OCI-LY1 (cell line): ENCODE results near the gene DDO.

ENCODE experiments used
- H2AFZ ChIP-seq: fragments of 200-600 bp; sonication (generic), shearing (Covaris generic); 2 replicates; pipeline ENCODE4 v1.6.0; 2014; ENCODE audit warnings: antibody characterized with exemption, mild to moderate bottlenecking, low read length
- H3F3A ChIP-seq: fragments of 200-600 bp; sonication (generic), shearing (Covaris generic); 2 replicates; pipeline ENCODE4 v1.6.0; 2014; ENCODE audit warnings: mild to moderate bottlenecking, antibody characterized with exemption, low read length, moderate library complexity; ENCODE audit not compliant: insufficient read depth
- H3K27ac ChIP-seq: fragments of 200-600 bp; sonication (generic); 2 replicates; pipeline ENCODE4 v1.5.1; 2014; ENCODE audit warnings: low read length, mixed run types, mild to moderate bottlenecking, low read depth; ENCODE audit not compliant: poor library complexity, severe bottlenecking
- H3K27me3 ChIP-seq: fragments of 200-600 bp; sonication (generic); 2 replicates; pipeline ENCODE4 v1.6.0; 2014; ENCODE audit warnings: antibody characterized with exemption, mild to moderate bottlenecking, low read length, moderate library complexity; ENCODE audit not compliant: insufficient read depth
- H3K36me3 ChIP-seq: fragments of 200-600 bp; sonication (generic); 2 replicates; pipeline ENCODE4 v1.6.1; 2014; ENCODE audit warnings: mild to moderate bottlenecking, antibody characterized with exemption, low read length, moderate library complexity, mixed read lengths; ENCODE audit not compliant: insufficient read depth
- H3K4me1 ChIP-seq: fragments of 200-600 bp; sonication (generic); 2 replicates; pipeline ENCODE4 v1.5.1; 2014; ENCODE audit warnings: mild to moderate bottlenecking, low read length, moderate library complexity; ENCODE audit not compliant: insufficient read depth, severe bottlenecking
- H3K4me2 ChIP-seq: fragments of 200-600 bp; sonication (generic), shearing (Covaris generic); 2 replicates; pipeline ENCODE4 v1.6.1; 2014; ENCODE audit warnings: low read length
- H3K4me3 ChIP-seq: fragments of 200-600 bp; sonication (generic); 2 replicates; pipeline ENCODE4 v1.5.1; 2014; ENCODE audit warnings: low read length, low read depth, mild to moderate bottlenecking, mixed read lengths; ENCODE audit not compliant: poor library complexity, severe bottlenecking
- H3K79me2 ChIP-seq: fragments of 200-600 bp; shearing (Covaris generic); 2 replicates; pipeline ENCODE4 v1.6.1; 2016; ENCODE audit warnings: mixed run types, low read length, mixed read lengths; ENCODE audit not compliant: insufficient read depth
- H3K9ac ChIP-seq: fragments of 200-600 bp; sonication (generic), shearing (Covaris generic); 2 replicates; pipeline ENCODE4 v1.6.1; 2014; ENCODE audit warnings: mild to moderate bottlenecking, low read length, mixed read lengths
- H3K9me2 ChIP-seq: fragments of 200-600 bp; sonication (generic), shearing (Covaris generic); 2 replicates; pipeline ENCODE4 v1.6.1; 2014; ENCODE audit warnings: low read depth, mild to moderate bottlenecking, low read length, mixed read lengths
- H3K9me3 ChIP-seq: fragments of 200-600 bp; shearing (Covaris generic); 2 replicates; pipeline ENCODE4 v1.6.1; 2014; ENCODE audit warnings: low read length, mixed read lengths
- H4K20me1 ChIP-seq: fragments of 200-600 bp; sonication (generic), shearing (Covaris generic); 2 replicates; pipeline ENCODE4 v1.6.0; 2016; ENCODE audit warnings: mild to moderate bottlenecking, low read length; ENCODE audit not compliant: insufficient read depth
- EZH2 ChIP-seq: fragments of 200-600 bp; sonication (generic), shearing (Covaris generic); IDR thresholded peaks from 2 replicates; pipeline ENCODE4 v1.8.0; 2017; ENCODE audit warnings: borderline replicate concordance, mixed run types, mild to moderate bottlenecking, antibody characterized with exemption, low read length, moderate library complexity, mixed read lengths
- TF ChIP-seq, protein P1 (sequence below): fragments of 200-600 bp; sonication (generic), shearing (Covaris generic); IDR thresholded peaks from 2 replicates; pipeline ENCODE4 v1.5.1; 2017; ENCODE audit warnings: mild to moderate bottlenecking, antibody characterized with exemption, low read length, moderate library complexity, mixed read lengths

DDO gene

DNA sequence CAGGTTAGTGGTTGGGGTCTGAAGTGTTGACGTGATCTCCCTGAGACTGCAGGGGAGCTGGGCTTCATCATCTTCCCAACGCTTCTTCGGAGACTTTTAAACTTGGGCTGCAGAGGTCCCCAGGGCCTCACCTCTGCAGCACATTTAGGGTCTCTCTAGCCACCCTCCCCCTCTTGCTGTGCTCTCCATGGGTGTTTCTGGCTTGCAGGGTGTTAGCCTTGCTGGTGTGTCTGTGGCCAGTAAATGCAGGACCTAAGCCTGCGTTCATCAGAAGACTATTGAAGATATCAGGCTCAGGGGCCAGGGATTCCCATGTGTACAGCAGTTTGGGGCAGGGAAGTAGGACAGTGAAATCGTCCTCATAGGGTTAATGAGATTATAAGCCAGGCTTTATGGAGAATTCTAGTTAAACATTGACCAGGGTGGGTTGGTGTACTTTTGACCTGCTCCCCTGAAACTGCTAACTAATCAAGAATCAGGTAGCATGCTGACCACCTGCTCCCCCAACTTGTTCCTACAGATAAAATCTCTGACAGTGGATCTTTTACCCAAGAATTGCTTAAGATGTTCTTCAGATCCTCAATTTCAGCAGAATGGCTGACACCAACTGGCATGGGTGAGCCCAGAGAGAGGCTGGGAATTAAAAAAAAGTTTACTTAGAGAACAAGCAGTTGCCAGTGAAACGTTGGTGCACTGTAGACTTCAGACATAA, 3.8 kb upstream of the DDO start:
- Histone ChIP-seq H3K9ac (no peak overlapping the region), H3K36me3 (no peaks in the 10 kb centered on the region), H3F3A (no peaks in the 10 kb centered on the region), H3K27ac (no peak overlapping the region), H3K9me3 (no peaks in the 10 kb centered on the region), H3K79me2 (no peaks in the 10 kb centered on the region), H2AFZ (no peak overlapping the region), H3K27me3 (no peaks in the 10 kb centered on the region), H3K9me2 (no peaks in the 10 kb centered on the region), H3K4me2 (no peak overlapping the region), H3K4me3 (no peak overlapping the region), H4K20me1 (no peaks in the 10 kb centered on the region), H3K4me1 (no peaks in the 10 kb centered on the region)
- no peak for TF ChIP-seq EZH2
- TF ChIP-seq, protein P1, sequence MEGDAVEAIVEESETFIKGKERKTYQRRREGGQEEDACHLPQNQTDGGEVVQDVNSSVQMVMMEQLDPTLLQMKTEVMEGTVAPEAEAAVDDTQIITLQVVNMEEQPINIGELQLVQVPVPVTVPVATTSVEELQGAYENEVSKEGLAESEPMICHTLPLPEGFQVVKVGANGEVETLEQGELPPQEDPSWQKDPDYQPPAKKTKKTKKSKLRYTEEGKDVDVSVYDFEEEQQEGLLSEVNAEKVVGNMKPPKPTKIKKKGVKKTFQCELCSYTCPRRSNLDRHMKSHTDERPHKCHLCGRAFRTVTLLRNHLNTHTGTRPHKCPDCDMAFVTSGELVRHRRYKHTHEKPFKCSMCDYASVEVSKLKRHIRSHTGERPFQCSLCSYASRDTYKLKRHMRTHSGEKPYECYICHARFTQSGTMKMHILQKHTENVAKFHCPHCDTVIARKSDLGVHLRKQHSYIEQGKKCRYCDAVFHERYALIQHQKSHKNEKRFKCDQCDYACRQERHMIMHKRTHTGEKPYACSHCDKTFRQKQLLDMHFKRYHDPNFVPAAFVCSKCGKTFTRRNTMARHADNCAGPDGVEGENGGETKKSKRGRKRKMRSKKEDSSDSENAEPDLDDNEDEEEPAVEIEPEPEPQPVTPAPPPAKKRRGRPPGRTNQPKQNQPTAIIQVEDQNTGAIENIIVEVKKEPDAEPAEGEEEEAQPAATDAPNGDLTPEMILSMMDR, result no peak

DNA sequence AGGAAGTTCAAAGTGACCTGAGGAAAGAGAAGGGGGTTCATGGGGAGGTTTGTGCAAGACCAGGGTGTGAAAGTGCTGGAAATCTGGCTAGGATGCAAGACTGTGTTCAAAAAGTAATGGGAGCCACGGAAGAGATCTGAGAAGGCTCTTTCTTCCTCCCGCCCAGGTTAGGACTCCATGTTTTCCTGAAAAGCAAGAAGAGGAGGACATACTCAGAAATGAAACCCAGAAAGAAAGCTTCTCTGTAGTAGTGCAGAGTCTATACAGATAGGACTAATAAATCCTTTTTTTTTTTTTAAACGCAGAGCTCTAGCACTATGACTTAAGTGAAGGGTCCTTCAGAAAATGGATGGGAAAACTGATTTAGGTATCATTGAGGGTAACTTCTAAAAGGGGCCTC, 3.2 kb upstream of the DDO start:
- no peaks in the 10 kb centered on the region for H3K9me2 ChIP-seq
- no peaks in the 10 kb centered on the region for H3K27me3 ChIP-seq
- no peaks in the 10 kb centered on the region for H3F3A ChIP-seq
- H3K36me3 ChIP-seq, result no peaks in the 10 kb centered on the region
- no peaks in the 10 kb centered on the region for H3K79me2 ChIP-seq
- no peak overlapping the region for H3K27ac ChIP-seq
- H3K9ac ChIP-seq, result no peak overlapping the region
- no peak overlapping the region for H3K4me2 ChIP-seq
- no peaks in the 10 kb centered on the region for H3K4me1 ChIP-seq
- no peak overlapping the region for H3K4me3 ChIP-seq
- no peaks in the 10 kb centered on the region for H3K9me3 ChIP-seq
- H4K20me1 ChIP-seq, result no peaks in the 10 kb centered on the region
- no peak for TF ChIP-seq EZH2
- TF ChIP-seq, protein P1, result no peak
- no peak overlapping the region for H2AFZ ChIP-seq

DNA sequence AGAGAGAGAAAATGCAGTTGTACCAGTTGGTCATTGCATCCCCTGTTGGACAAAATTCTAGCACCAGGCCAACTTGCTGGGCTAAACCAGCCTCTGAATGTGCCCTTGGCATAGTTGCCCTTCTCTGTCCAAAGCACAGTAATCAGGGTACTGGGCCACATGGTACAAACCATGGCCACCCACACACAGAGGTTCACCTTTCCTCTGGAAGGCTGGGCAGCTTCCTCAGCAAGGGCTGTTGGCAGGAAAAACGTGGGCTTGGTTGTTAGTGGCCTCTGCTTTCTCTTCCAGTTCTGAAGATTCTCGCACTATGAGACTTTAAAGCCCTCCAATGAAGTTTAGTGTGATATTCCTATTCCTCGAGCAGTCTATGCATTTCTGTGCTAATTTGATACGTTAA, 706 bp downstream of the DDO start:
- H3K4me1 ChIP-seq, result no peaks in the 10 kb centered on the region
- H3K27me3 ChIP-seq, result no peaks in the 10 kb centered on the region
- H4K20me1 ChIP-seq, result no peaks in the 10 kb centered on the region
- H3K9me3 ChIP-seq, result no peaks in the 10 kb centered on the region
- H3F3A ChIP-seq, result no peaks in the 10 kb centered on the region
- H3K36me3 ChIP-seq, result no peaks in the 10 kb centered on the region
- H2AFZ ChIP-seq, result no peak overlapping the region
- H3K9me2 ChIP-seq, result no peaks in the 10 kb centered on the region
- H3K4me2 ChIP-seq, result no peak overlapping the region
- no peak overlapping the region for H3K27ac ChIP-seq
- no peak overlapping the region for H3K4me3 ChIP-seq
- TF ChIP-seq EZH2, result no peak
- TF ChIP-seq, protein P1, result no peak
- no peaks in the 10 kb centered on the region for H3K79me2 ChIP-seq
- H3K9ac ChIP-seq, result no peak overlapping the region
